OCI-LY7 (cell line): Measurements from ENCODE around the gene WDR86. TPM values are rescaled to one million over a fixed set of nuclear protein-coding genes. Genes with fewer than 3 reads are reported as not detected.

Source experiments
- BruUV-seq: library from RNA; stranded (reverse); fragments of 400-500 nt; replicated peaks from 2 replicates; lab custom pipeline; 2021; lab: Mats Ljungman, UMichigan
- CTCF ChIA-PET: fragments of 300-600 bp; sonication (Branson Sonifier 250); formaldehyde crosslinking; loops from one replicate; lab custom pipeline; 2022; ENCODE audit warnings: antibody characterized with exemption; ENCODE audit not compliant: unreplicated experiment; lab: Charles Lee
- POLR2A ChIA-PET: fragments of 300-600 bp; sonication (Branson Sonifier 250); formaldehyde crosslinking; loops from one replicate; lab custom pipeline; 2022; ENCODE audit warnings: antibody characterized with exemption; lab: Charles Lee
- DNase-seq: peaks from one replicate; pipeline ENCODE4 v3.0.0-alpha.2; 2015; ENCODE audit warnings: low spot score
- H2AFZ ChIP-seq: fragments of 200-600 bp; sonication (generic), shearing (Covaris generic); 2 replicates; pipeline ENCODE4 v1.6.1; 2014; ENCODE audit warnings: mild to moderate bottlenecking, antibody characterized with exemption, low read length, moderate library complexity
- H3K27ac ChIP-seq: fragments of 200-600 bp; sonication (generic); 2 replicates; pipeline ENCODE4 v1.5.1; 2014; ENCODE audit warnings: mixed run types, low read depth, mild to moderate bottlenecking, moderate library complexity, low read length, inconsistent platforms; ENCODE audit not compliant: poor library complexity, severe bottlenecking
- H3K36me3 ChIP-seq: fragments of 200-600 bp; sonication (generic); 2 replicates; pipeline ENCODE4 v1.6.1; 2014; ENCODE audit warnings: mild to moderate bottlenecking, antibody characterized with exemption, low read length, moderate library complexity, mixed read lengths; ENCODE audit not compliant: insufficient read depth
- H3K4me1 ChIP-seq: fragments of 200-600 bp; sonication (generic); 2 replicates; pipeline ENCODE4 v1.5.1; 2014; ENCODE audit warnings: mild to moderate bottlenecking, low read length; ENCODE audit not compliant: insufficient read depth, poor library complexity, severe bottlenecking
- H3K4me2 ChIP-seq: fragments of 200-600 bp; sonication (generic); 2 replicates; pipeline ENCODE4 v1.6.1; 2014; ENCODE audit warnings: mild to moderate bottlenecking, low read length
- H3K4me3 ChIP-seq: fragments of 200-600 bp; sonication (generic); 2 replicates; pipeline ENCODE4 v1.5.1; 2014; ENCODE audit warnings: mild to moderate bottlenecking, low read depth, low read length; ENCODE audit not compliant: poor library complexity, severe bottlenecking
- H3K79me2 ChIP-seq: fragments of 200-600 bp; sonication (generic); 2 replicates; pipeline ENCODE4 v1.6.1; 2016; ENCODE audit warnings: low read depth, mild to moderate bottlenecking, low read length, moderate library complexity, mixed read lengths; ENCODE audit not compliant: insufficient read depth
- H3K9me2 ChIP-seq: fragments of 200-600 bp; sonication (generic); 2 replicates; pipeline ENCODE4 v1.6.1; 2016; ENCODE audit warnings: mild to moderate bottlenecking, low read length, mixed read lengths; ENCODE audit not compliant: insufficient read depth
- H3K9me3 ChIP-seq: fragments of 200-600 bp; sonication (generic); 2 replicates; pipeline ENCODE4 v1.6.1; 2014; ENCODE audit warnings: mild to moderate bottlenecking, mixed run types, low read length, mixed read lengths
- H4K20me1 ChIP-seq: fragments of 200-600 bp; sonication (generic); 2 replicates; pipeline ENCODE4 v1.6.1; 2014; ENCODE audit warnings: mild to moderate bottlenecking, antibody characterized with exemption, low read length, moderate library complexity, mixed read lengths; ENCODE audit not compliant: insufficient read depth
- CTCF ChIP-seq: fragments of 200-600 bp; sonication (generic); conservative IDR thresholded peaks from 2 replicates; pipeline ENCODE4 v1.5.1; 2014; ENCODE audit warnings: mild to moderate bottlenecking, antibody characterized with exemption, low read length, moderate library complexity, mixed read lengths
- EZH2phosphoT487 ChIP-seq: fragments of 200-600 bp; sonication (generic); IDR thresholded peaks from 2 replicates; pipeline ENCODE4 v1.6.1; 2018; ENCODE audit warnings: low read depth, borderline replicate concordance, mild to moderate bottlenecking, mixed run types, antibody characterized with exemption, low read length, moderate library complexity, mixed read lengths
- intact Hi-C: fragments of 100-400 bp; cut with micrococcal nuclease; formaldehyde crosslinking; loops from one replicate; pipeline ENCODE4 v1.10.0; 2022; ENCODE audit not compliant: unreplicated experiment
- total RNA-seq, 2 experiments: library from RNA; depleted of rRNA in 1 of 2; stranded (reverse); fragments of >200 nt in 1 of 2; shearing (Covaris generic) in 1 of 2; gene quantifications; 2 replicates each; pipeline ENCODE4 v1.2.3, GENCODE V29; 2014 to 2022

Gene WDR86
- total RNA-seq, 2 experiments from 2014 or later = 0.44 to 0.51 TPM

- Histone ChIP-seq H2AFZ (no peak overlapping the region), H3K9me2 (no peaks in the 10 kb centered on the region), H3K9me3 (no peaks in the 10 kb centered on the region), H3K36me3 (no peaks in the 10 kb centered on the region), H3K4me3 (no peak overlapping the region), H4K20me1 (no peaks in the 10 kb centered on the region), H3K4me1 (no peaks in the 10 kb centered on the region), H3K27ac (no peak overlapping the region), H3K4me2 (no peak overlapping the region), H3K79me2 (no peaks in the 10 kb centered on the region)
- no peak for DNase-seq
- TF ChIP-seq EZH2phosphoT487 = no peak
- TF ChIP-seq CTCF = no peak
- BruUV-seq = no TSS peak
- intact Hi-C loops = loop anchor here (10.0 kb wide), 1 partner anchor 317 kb away; no protein-coding TSS in a partner anchor
- POLR2A ChIA-PET = no interaction called here
- CTCF ChIA-PET = no interaction called here
These were observed 37.5 kb upstream of the WDR86 start for GRCh38 chr7:151447312-151447711.

GRCh38 chr7:151446412-151446811 is 36.6 kb upstream of the WDR86 start:
- Histone ChIP-seq H2AFZ (no peak overlapping the region), H3K27ac (no peak overlapping the region), H4K20me1 (no peaks in the 10 kb centered on the region), H3K79me2 (no peaks in the 10 kb centered on the region), H3K9me3 (no peaks in the 10 kb centered on the region), H3K4me1 (no peaks in the 10 kb centered on the region), H3K9me2 (no peaks in the 10 kb centered on the region), H3K4me3 (no peak overlapping the region), H3K4me2 (no peak overlapping the region), H3K36me3 (no peaks in the 10 kb centered on the region)
- no peak for DNase-seq
- POLR2A ChIA-PET = no interaction called here
- CTCF ChIA-PET = no interaction called here
- TF ChIP-seq CTCF (no peak), EZH2phosphoT487 (no peak)
- BruUV-seq = no TSS peak
- intact Hi-C loops = loop anchor here (10.0 kb wide), 1 partner anchor 318 kb away; no protein-coding TSS in a partner anchor

GRCh38 chr7:151444632-151445031 is 34.8 kb upstream of the WDR86 start:
- DNase-seq = no peak
- TF ChIP-seq CTCF (no peak), EZH2phosphoT487 (no peak)
- H2AFZ ChIP-seq = no peak overlapping the region
- no peaks in the 10 kb centered on the region for H4K20me1 ChIP-seq
- H3K36me3 ChIP-seq = no peaks in the 10 kb centered on the region
- no peak overlapping the region for H3K4me3 ChIP-seq
- H3K9me2 ChIP-seq = no peaks in the 10 kb centered on the region
- CTCF ChIA-PET = no interaction called here
- BruUV-seq = no TSS peak
- H3K4me2 ChIP-seq = no peak overlapping the region
- no peaks in the 10 kb centered on the region for H3K9me3 ChIP-seq
- no peak overlapping the region for H3K27ac ChIP-seq
- intact Hi-C loops = loop anchor here (10.0 kb wide), 1 partner anchor 320 kb away; no protein-coding TSS in a partner anchor
- POLR2A ChIA-PET = interaction anchor here (1.2 kb wide), 1 partner anchor 124 kb away, joined by 4 read pairs; no protein-coding TSS in a partner anchor
- H3K4me1 ChIP-seq = no peaks in the 10 kb centered on the region
- H3K79me2 ChIP-seq = no peaks in the 10 kb centered on the region
